Fibroblast of villous mesenchyme (primary cell): Measurements from ENCODE around the gene PIGM. TPM values are rescaled to one million over a fixed set of nuclear protein-coding genes. Genes with fewer than 3 reads are reported as not detected.

Source experiments
- DNase-seq: peaks from one replicate; pipeline ENCODE4 v3.0.0-alpha.2; 2010; ENCODE audit warnings: low read depth
- H3K4me3 ChIP-seq: 2 replicates; pipeline ENCODE4 v1.5.1; 2011; ENCODE audit warnings: low read depth, mild to moderate bottlenecking, low read length
- total RNA-seq: library from RNA; depleted of rRNA; stranded (reverse); fragments of >200 nt; gene quantifications from 2 replicates; pipeline ENCODE4 v1.2.3, GENCODE V29; 2012
- TF ChIP-seq, protein P1 (sequence below): IDR thresholded peaks from 2 replicates; pipeline ENCODE4 v1.5.1; 2012; ENCODE audit warnings: low read depth, mild to moderate bottlenecking, low read length; ENCODE audit not compliant: insufficient read depth

PIGM gene
- 4.2 and 6.0 TPM in 2 replicates for total RNA-seq

DNA sequence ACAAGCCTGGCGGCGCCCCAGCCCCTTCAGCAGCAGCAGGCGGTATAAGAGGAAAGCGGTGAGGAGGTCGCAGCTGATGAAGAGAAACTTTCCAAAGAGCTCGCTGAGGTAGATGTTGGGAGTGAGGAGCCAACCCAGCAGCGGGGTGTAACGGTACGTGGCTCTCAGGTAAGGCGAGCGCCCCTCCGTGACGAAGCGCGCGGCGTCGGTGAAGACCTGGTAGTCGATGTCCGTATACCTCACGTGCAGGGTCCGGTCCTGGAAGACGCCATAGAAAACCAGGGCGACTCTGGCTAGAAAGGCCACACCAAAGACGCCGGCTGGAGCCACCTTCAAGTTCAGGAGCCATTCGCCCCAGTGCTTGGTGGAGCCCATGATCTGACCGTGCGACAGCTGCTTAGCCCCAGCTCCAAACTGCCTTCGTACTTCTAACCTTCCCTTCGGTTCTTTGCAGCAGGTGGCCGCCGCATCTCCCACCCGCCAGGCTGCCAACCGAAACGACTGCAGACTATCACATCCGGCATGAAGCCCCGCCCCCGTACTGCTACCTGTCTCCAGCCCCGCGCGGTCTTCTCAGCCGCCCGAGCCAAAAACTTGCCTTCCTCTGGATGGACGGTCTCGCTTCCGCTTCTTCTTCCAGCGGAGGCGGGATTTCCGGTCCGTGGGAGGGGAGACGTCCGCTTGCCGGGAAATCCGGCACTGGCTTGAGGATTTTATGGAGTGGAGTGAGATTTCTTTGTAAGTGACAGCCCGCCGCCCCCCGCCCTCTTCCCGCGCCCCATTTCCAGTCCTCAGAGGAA is at the start of gene PIGM:
TSS of gene PIGM (minus strand) at position 626 of the 800 bp plus-strand sequence. CDS start at position 375, 251 bp downstream.
- peak; percentile 84 for DNase-seq
- TF ChIP-seq, protein P1, sequence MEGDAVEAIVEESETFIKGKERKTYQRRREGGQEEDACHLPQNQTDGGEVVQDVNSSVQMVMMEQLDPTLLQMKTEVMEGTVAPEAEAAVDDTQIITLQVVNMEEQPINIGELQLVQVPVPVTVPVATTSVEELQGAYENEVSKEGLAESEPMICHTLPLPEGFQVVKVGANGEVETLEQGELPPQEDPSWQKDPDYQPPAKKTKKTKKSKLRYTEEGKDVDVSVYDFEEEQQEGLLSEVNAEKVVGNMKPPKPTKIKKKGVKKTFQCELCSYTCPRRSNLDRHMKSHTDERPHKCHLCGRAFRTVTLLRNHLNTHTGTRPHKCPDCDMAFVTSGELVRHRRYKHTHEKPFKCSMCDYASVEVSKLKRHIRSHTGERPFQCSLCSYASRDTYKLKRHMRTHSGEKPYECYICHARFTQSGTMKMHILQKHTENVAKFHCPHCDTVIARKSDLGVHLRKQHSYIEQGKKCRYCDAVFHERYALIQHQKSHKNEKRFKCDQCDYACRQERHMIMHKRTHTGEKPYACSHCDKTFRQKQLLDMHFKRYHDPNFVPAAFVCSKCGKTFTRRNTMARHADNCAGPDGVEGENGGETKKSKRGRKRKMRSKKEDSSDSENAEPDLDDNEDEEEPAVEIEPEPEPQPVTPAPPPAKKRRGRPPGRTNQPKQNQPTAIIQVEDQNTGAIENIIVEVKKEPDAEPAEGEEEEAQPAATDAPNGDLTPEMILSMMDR: no peak
- H3K4me3 ChIP-seq: peak within 1 kb of the TSS; percentile 93

DNA sequence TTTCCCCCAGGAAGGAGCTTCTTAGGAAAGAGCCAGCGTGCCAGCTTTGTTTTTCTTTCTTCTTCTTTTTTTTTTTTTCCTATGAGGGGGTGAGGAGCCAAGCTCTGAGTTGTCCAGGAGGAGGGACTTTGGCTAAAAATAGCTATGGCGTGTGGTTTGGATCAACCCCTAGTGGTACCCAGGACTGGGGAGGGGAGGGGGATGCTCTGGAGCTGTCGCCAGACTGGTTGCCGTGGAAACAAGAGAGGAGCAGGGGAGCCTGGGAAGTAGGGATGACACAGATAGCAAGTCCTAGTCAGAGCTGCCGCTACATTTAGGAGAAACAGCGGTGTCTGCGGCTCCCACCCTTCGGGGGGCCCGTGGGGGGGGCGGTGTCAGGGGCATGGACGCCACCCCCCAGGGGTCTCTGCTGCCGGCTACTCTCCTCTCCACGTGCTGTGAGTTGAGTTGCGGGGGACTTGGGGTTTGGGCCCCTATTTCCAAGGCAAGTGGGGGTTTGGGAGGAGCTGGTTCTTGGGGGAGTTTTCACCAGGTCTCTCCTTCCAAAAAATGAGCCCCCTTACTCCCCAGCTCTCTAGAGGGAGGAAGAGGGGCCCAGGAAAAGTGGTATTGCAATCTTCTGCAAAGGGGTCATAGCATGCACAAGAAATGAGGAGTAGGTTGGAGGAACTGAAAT is 49.6 kb upstream of the PIGM start, which contains the start of gene KCNJ9:
TSS of gene KCNJ9 (plus strand) at position 278 of the 676 bp plus-strand sequence. CDS start 2,493 bp downstream, outside the sequence.
- no peak within 1 kb of the TSS for H3K4me3 ChIP-seq
- TF ChIP-seq, protein P1: no peak
- DNase-seq: no peak

DNA sequence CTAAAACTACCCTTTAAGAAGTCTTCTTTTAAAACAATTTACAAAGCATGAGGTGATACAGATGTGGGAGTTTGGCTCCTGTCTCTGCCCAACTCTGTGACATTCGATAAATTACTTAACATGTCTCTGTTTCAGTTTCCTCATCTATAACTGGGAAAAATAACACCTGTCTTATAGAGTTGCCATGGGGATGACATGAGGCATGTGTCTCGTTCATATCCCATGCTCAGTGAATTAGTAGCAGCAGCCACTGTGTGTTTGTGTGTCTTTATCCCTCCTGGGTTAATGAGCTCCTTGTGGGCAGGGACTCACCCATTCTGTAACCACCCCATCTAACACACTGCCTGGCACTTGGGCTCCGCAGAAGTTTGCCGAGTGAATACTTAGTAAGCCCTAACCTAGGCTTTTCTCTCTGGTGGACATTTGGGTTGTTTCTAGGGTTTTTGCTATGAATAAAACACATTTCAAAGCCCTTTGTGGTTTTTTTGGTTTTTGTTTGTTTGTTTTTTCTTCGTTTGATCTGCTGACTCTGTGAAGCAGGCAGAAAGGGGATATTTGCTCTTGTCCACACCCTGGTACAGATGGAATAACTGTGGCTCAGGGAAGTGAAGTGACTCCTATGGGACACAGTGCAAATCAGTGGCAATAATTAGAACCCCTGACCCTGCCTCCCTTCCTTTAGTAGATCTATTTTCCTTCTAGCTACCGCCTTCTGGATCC is 48.8 kb upstream of the PIGM start:
- DNase-seq: no peak
- no peak overlapping the region for H3K4me3 ChIP-seq
- TF ChIP-seq, protein P1: no peak

DNA sequence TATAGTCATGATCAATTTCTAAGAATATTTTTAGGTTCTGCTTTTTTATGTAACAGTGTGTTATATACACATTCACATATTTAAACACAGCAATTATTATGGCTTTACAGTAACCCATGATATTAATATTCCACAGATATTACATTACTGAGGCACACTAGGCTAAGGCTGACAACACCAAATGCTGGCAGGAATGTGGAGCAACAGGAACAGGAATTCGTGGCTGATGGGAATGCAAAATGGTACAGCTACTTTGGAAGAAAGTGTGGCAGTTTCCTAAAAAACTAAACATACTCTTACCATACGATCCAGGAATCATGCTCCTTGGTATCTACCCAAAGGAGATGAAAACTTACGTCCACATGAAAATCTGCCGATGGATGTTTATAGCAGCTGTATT is 47.7 kb upstream of the PIGM start:
- no peak overlapping the region for H3K4me3 ChIP-seq
- TF ChIP-seq, protein P1: peak; percentile 6
- DNase-seq: no peak

DNA sequence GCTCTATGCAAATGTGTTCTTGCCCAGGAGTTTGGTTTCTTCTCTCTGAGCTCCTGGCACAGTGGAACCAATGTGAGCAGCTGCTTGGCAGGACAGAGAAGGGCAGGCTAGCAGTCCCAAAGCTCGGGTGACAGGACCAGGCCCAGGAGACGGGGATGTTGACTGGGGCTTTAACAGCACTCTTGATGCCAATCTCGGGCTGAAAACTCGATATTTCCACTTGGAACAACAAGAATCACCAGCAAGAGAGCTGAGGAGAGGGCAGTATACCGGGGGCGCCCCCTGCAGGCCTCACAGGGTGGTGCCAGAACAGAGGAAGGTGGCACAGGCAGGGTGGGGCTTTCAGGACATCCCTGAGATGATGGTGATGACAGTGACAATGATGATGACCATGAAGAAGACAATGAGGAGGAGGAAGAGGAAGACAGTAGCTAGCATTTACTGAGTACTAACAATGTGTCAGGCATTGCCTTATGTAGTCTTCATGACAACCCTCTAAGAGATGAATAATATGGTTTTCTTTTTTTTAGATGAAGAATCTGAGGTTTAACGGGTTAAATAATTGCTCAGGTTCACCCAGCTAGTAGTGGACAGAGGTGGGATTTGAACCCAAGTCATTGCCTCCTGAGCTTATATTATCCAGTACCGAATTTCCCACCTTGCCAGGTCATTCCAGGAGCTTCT is 46.9 kb upstream of the PIGM start:
- no peak overlapping the region for H3K4me3 ChIP-seq
- TF ChIP-seq, protein P1: peak; percentile 87
- DNase-seq: peak; percentile 18

DNA sequence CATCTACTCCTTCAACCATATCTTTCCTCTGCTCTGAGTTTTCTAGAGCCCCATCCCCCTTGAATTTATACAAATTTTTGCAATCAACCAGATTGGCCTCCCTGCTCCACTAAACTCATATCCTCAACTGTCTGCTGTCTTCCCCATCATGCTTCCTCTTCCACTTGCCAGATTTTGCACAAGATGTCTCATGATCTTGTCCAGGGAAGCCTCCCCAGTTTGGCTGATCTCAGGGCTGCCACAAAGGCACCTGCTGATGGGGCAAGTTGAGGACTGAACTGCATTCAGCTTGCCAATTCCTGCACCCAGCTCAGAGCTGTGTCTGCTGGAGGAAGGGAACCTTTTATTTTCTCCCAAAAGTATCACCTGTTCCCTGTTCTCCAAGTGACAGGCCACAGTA is 45.7 kb upstream of the PIGM start:
- no peak for DNase-seq
- no peak overlapping the region for H3K4me3 ChIP-seq
- TF ChIP-seq, protein P1: no peak
